GM23248 (cell line): ENCODE data around the gene COL23A1. TPM values are rescaled to one million over a fixed set of nuclear protein-coding genes. Genes with fewer than 3 reads are reported as not detected.

Experiments
- DNase-seq: peaks from one replicate; pipeline ENCODE4 v3.0.0-alpha.2; 2015
- H2AFZ ChIP-seq: fragments of 200-600 bp; sonication (generic); 2 replicates; pipeline ENCODE4 v1.6.1; 2016; ENCODE audit warnings: antibody characterized with exemption
- H3F3A ChIP-seq: fragments of 200-600 bp; sonication (generic); 2 replicates; pipeline ENCODE4 v1.6.1; 2016; ENCODE audit warnings: mild to moderate bottlenecking, antibody characterized with exemption, mixed run types; ENCODE audit not compliant: insufficient read depth
- H3K27ac ChIP-seq: fragments of 200-600 bp; sonication (generic); 2 replicates; pipeline ENCODE4 v1.5.1; 2016; ENCODE audit warnings: mild to moderate bottlenecking
- H3K27me3 ChIP-seq: fragments of 200-600 bp; sonication (generic); replicated peaks from 2 replicates; pipeline ENCODE4 v1.6.1; 2016; ENCODE audit warnings: mild to moderate bottlenecking; ENCODE audit not compliant: insufficient read depth
- H3K36me3 ChIP-seq: fragments of 200-600 bp; sonication (generic); 2 replicates; pipeline ENCODE4 v1.6.1; 2016; ENCODE audit warnings: low read depth, mild to moderate bottlenecking
- H3K4me1 ChIP-seq: fragments of 200-600 bp; sonication (generic); 2 replicates; pipeline ENCODE4 v1.6.1; 2016; ENCODE audit warnings: mild to moderate bottlenecking; ENCODE audit not compliant: insufficient read depth
- H3K4me2 ChIP-seq: fragments of 200-600 bp; sonication (generic); one replicate; pipeline ENCODE4 v1.6.1; 2016; ENCODE audit warnings: mild to moderate bottlenecking; ENCODE audit not compliant: unreplicated experiment
- H3K4me3 ChIP-seq: fragments of 200-600 bp; sonication (generic); 2 replicates; pipeline ENCODE4 v1.5.1; 2016; ENCODE audit warnings: mild to moderate bottlenecking
- H3K79me2 ChIP-seq: fragments of 200-600 bp; sonication (generic); 2 replicates; pipeline ENCODE4 v1.6.1; 2016; ENCODE audit warnings: mild to moderate bottlenecking; ENCODE audit not compliant: insufficient read depth
- H3K9ac ChIP-seq: fragments of 200-600 bp; sonication (generic); 2 replicates; pipeline ENCODE4 v1.6.1; 2016; ENCODE audit warnings: mild to moderate bottlenecking
- H3K9me2 ChIP-seq: fragments of 200-600 bp; sonication (generic); 2 replicates; pipeline ENCODE4 v1.6.1; 2016; ENCODE audit warnings: mixed run types, mild to moderate bottlenecking, moderate library complexity; ENCODE audit not compliant: insufficient read depth
- H3K9me3 ChIP-seq: fragments of 200-600 bp; sonication (generic); one replicate; pipeline ENCODE4 v1.6.1; 2017; ENCODE audit warnings: low read depth
- H4K20me1 ChIP-seq: fragments of 200-600 bp; sonication (generic); 2 replicates; pipeline ENCODE4 v1.6.0; 2016; ENCODE audit not compliant: insufficient read depth
- EZH2 ChIP-seq: fragments of 200-600 bp; sonication (generic); IDR thresholded peaks from 2 replicates; pipeline ENCODE4 v1.6.1; 2018; ENCODE audit warnings: antibody characterized with exemption, mild to moderate bottlenecking; ENCODE audit not compliant: insufficient read depth, poor library complexity, severe bottlenecking
- EZH2phosphoT487 ChIP-seq: fragments of 200-600 bp; sonication (generic); IDR thresholded peaks from 2 replicates; pipeline ENCODE4 v1.6.1; 2018; ENCODE audit warnings: antibody characterized with exemption, moderate library complexity, mild to moderate bottlenecking, low read depth; ENCODE audit not compliant: insufficient read depth
- WGBS, 2 experiments: methylation state at CpG; one replicate each; pipeline ENCODE4 v1.1.6; 2015 to 2017; ENCODE audit warnings: low lambda C conversion rate in 2 of 2, low coverage in 1 of 2; ENCODE audit errors: missing lambda C conversion rate in 2 of 2; 5-methylcytosine and 5-hydroxymethylcytosine counted together
- in situ Hi-C: fragments of 300-500 bp; cut with MboI; formaldehyde crosslinking; loops from 2 replicates; pipeline ENCODE4 v1.15.0; 2020
- polyA plus RNA-seq: library from polyadenylated mRNA; unstranded; fragments of >200 nt; fragmentation: Nextera tagmentation; extraction: Ambion mirVana; gene quantifications from 2 replicates; pipeline ENCODE4 v1.2.1, GENCODE V29; 2016
- total RNA-seq: library from RNA; depleted of rRNA; stranded (reverse); fragments of >200 nt; shearing (Covaris generic); gene quantifications from 2 replicates; pipeline ENCODE4 v1.2.3, GENCODE V29; 2014

COL23A1 gene
- total and polyA plus RNA-seq, 2 experiments from 2014 or later: not detected

- H3K9me2 ChIP-seq: no peaks in the 10 kb centered on the region
- H2AFZ ChIP-seq: no peak overlapping the region
- TF ChIP-seq EZH2phosphoT487 (no peak), EZH2 (no peak)
- no peaks in the 10 kb centered on the region for H3K27me3 ChIP-seq
- H3F3A ChIP-seq: no peaks in the 10 kb centered on the region
- no peak overlapping the region for H3K27ac ChIP-seq
- H3K79me2 ChIP-seq: no peaks in the 10 kb centered on the region
- DNase-seq: no peak
- no peaks in the 10 kb centered on the region for H3K36me3 ChIP-seq
- no peaks in the 10 kb centered on the region for H3K4me1 ChIP-seq
- no peak overlapping the region for H3K9ac ChIP-seq
- in situ Hi-C loops: no loop called here
- H3K4me2 ChIP-seq: no peak overlapping the region
- H3K4me3 ChIP-seq: no peak overlapping the region
- no peaks in the 10 kb centered on the region for H4K20me1 ChIP-seq
- no peaks in the 10 kb centered on the region for H3K9me3 ChIP-seq
- 60 to 63% methylated on average over 6 of the region's 6 CpGs for WGBS, 2 experiments
Measured at GRCh38 chr5:178519155-178519554, 71.0 kb downstream of the COL23A1 start.

- DNase-seq: no peak
- no peak overlapping the region for H3K9ac ChIP-seq
- no peaks in the 10 kb centered on the region for H3K36me3 ChIP-seq
- H3K9me3 ChIP-seq: no peaks in the 10 kb centered on the region
- no peaks in the 10 kb centered on the region for H4K20me1 ChIP-seq
- H3K27ac ChIP-seq: no peak overlapping the region
- no peaks in the 10 kb centered on the region for H3K9me2 ChIP-seq
- no peak overlapping the region for H3K4me3 ChIP-seq
- no peak overlapping the region for H3K4me2 ChIP-seq
- H3K79me2 ChIP-seq: no peaks in the 10 kb centered on the region
- H3F3A ChIP-seq: no peaks in the 10 kb centered on the region
- no peaks in the 10 kb centered on the region for H3K4me1 ChIP-seq
- no peak overlapping the region for H2AFZ ChIP-seq
- H3K27me3 ChIP-seq: no peaks in the 10 kb centered on the region
- 50 to 54% methylated on average over 14 of the region's 14 CpGs for WGBS, 2 experiments
- TF ChIP-seq EZH2phosphoT487 (no peak), EZH2 (no peak)
- in situ Hi-C loops: no loop called here
Measured at GRCh38 chr5:178516504-178517235, 73.5 kb downstream of the COL23A1 start.

GRCh38 chr5:178515776-178516503 is 74.3 kb downstream of the COL23A1 start:
- Histone ChIP-seq H3K9ac (no peak overlapping the region), H4K20me1 (no peaks in the 10 kb centered on the region), H3K9me3 (no peaks in the 10 kb centered on the region), H3K9me2 (no peaks in the 10 kb centered on the region), H3K4me1 (no peaks in the 10 kb centered on the region), H2AFZ (no peak overlapping the region), H3K4me3 (no peak overlapping the region), H3K27ac (no peak overlapping the region), H3K4me2 (no peak overlapping the region), H3K27me3 (no peaks in the 10 kb centered on the region), H3K79me2 (no peaks in the 10 kb centered on the region), H3K36me3 (no peaks in the 10 kb centered on the region), H3F3A (no peaks in the 10 kb centered on the region)
- in situ Hi-C loops: no loop called here
- 55 to 57% methylated on average over 19 to 23 of the region's 23 CpGs for WGBS, 2 experiments
- no peak for DNase-seq
- TF ChIP-seq EZH2phosphoT487 (no peak), EZH2 (no peak)

- in situ Hi-C loops: no loop called here
- no peak overlapping the region for H3K4me2 ChIP-seq
- no peak for DNase-seq
Measured at GRCh38 chr5:178514851-178515418, 75.3 kb downstream of the COL23A1 start.

More at GRCh38 chr5:178514851-178515418, 75.3 kb downstream of the COL23A1 start:
- H3K79me2 ChIP-seq: no peaks in the 10 kb centered on the region
- 23 to 25% methylated on average over 6 of the region's 6 CpGs for whole genome bisulfite sequencing, 2 experiments
- no peak overlapping the region for H3K4me3 ChIP-seq
- H3F3A ChIP-seq: no peaks in the 10 kb centered on the region
- no peaks in the 10 kb centered on the region for H3K9me3 ChIP-seq
- H3K27ac ChIP-seq: no peak overlapping the region
- H4K20me1 ChIP-seq: no peaks in the 10 kb centered on the region
- H3K4me1 ChIP-seq: no peaks in the 10 kb centered on the region
- no peaks in the 10 kb centered on the region for H3K27me3 ChIP-seq
- no peaks in the 10 kb centered on the region for H3K9me2 ChIP-seq
- no peak for TF ChIP-seq EZH2
- no peak for TF ChIP-seq EZH2phosphoT487
- no peaks in the 10 kb centered on the region for H3K36me3 ChIP-seq
- no peak overlapping the region for H2AFZ ChIP-seq
- H3K9ac ChIP-seq: no peak overlapping the region
